HPDE6-E6E7 (cell line): ENCODE data around the gene HLA-DOA.

Source experiments
- DNase-seq: peaks from one replicate; pipeline ENCODE4 v3.0.0; 2011; ENCODE audit warnings: missing footprints; ENCODE audit errors: extremely low spot score

The HLA-DOA gene

GRCh38 chr6:33017018-33017417 is 7.6 kb upstream of the HLA-DOA start:
- no peak for DNase-seq

- DNase-seq, result no peak
Measured at GRCh38 chr6:33015798-33016197, 6.4 kb upstream of the HLA-DOA start.

GRCh38 chr6:33014841-33015634 is 5.6 kb upstream of the HLA-DOA start:
- DNase-seq, result peak; percentile 43

GRCh38 chr6:33013608-33014007 is 4.2 kb upstream of the HLA-DOA start:
- no peak for DNase-seq

- no peak for DNase-seq
Measured at GRCh38 chr6:33010356-33010755, 965 bp upstream of the HLA-DOA start.

GRCh38 chr6:33007831-33008400 is 1.5 kb downstream of the HLA-DOA start:
- no peak for DNase-seq

GRCh38 chr6:33004940-33005339 is 4.5 kb downstream of the HLA-DOA start:
- no peak for DNase-seq

GRCh38 chr6:33001685-33002084 is 7.7 kb downstream of the HLA-DOA start:
- no peak for DNase-seq

GRCh38 chr6:33000055-33000454 is 9.3 kb downstream of the HLA-DOA start:
- peak; percentile 49 for DNase-seq

GRCh38 chr6:32995448-32995847 is 13.9 kb downstream of the HLA-DOA start:
- no peak for DNase-seq

GRCh38 chr6:32993363-32993973 is 15.9 kb downstream of the HLA-DOA start:
- DNase-seq, result no peak

GRCh38 chr6:32991972-32992371 is 17.4 kb downstream of the HLA-DOA start:
- DNase-seq, result no peak

GRCh38 chr6:32989368-32989767 is 20.0 kb downstream of the HLA-DOA start:
- no peak for DNase-seq

GRCh38 chr6:32984622-32985389 is 24.6 kb downstream of the HLA-DOA start:
- DNase-seq, result no peak

GRCh38 chr6:32983964-32984621 is 25.3 kb downstream of the HLA-DOA start:
- no peak for DNase-seq

GRCh38 chr6:32983493-32983848 is 25.9 kb downstream of the HLA-DOA start:
- no peak for DNase-seq

- no peak for DNase-seq
Measured at GRCh38 chr6:32982702-32983492, 26.5 kb downstream of the HLA-DOA start.

- no peak for DNase-seq
Measured at GRCh38 chr6:32982084-32982701, 27.2 kb downstream of the HLA-DOA start.

GRCh38 chr6:32980488-32981038 is 28.8 kb downstream of the HLA-DOA start:
- DNase-seq, result no peak
